Ovary (tissue), 9 donors: ENCODE results near the gene GCGR. TPM values are rescaled to one million over a fixed set of nuclear protein-coding genes. Genes with fewer than 3 reads are reported as not detected.

Experiments
- DNase-seq, 5 donors: peaks; one replicate each; pipeline ENCODE4 v3.0.0-alpha.2; 2019 to 2020
- H3K27ac ChIP-seq, 2 donors: fragments of 200-600 bp; one replicate each; pipeline versions ENCODE4 v1.5.1 to v1.8.0; 2019 to 2022
- H3K27me3 ChIP-seq: fragments of 200-600 bp; one replicate; pipeline ENCODE4 v1.8.0; 2022
- H3K36me3 ChIP-seq: fragments of 200-600 bp; sonication (generic); one replicate; pipeline ENCODE4 v1.5.1; 2019
- H3K4me1 ChIP-seq: one replicate; pipeline ENCODE4 v1.8.1; 2013; ENCODE audit warnings: mild to moderate bottlenecking, moderate library complexity; ENCODE audit not compliant: insufficient read depth
- H3K4me3 ChIP-seq: fragments of 200-600 bp; sonication (generic); one replicate; pipeline ENCODE4 v1.5.1; 2017
- H3K9me3 ChIP-seq, 2 donors: fragments of 200-600 bp in 1 of 2; sonication (generic) in 1 of 2; one replicate each; pipeline versions ENCODE4 v1.5.1 to v1.8.1; 2013 to 2019; ENCODE audit warnings: mild to moderate bottlenecking in 1 of 2, moderate library complexity in 1 of 2
- CTCF ChIP-seq, 3 donors: fragments of 450-650 bp in 2 of 3; fragments of 200-600 bp in 1 of 3; IDR thresholded peaks; one replicate each; pipeline versions ENCODE4 v1.5.1 to v1.8.0; 2016 to 2022; ENCODE audit warnings: antibody characterized with exemption in 3 of 3, mild to moderate bottlenecking in 1 of 3
- EP300 ChIP-seq: sonication (generic); formaldehyde crosslinking; IDR thresholded peaks from one replicate; pipeline ENCODE4 v1.6.1; 2017; ENCODE audit warnings: antibody characterized with exemption
- POLR2A ChIP-seq: fragments of 450-650 bp; IDR thresholded peaks from one replicate; pipeline ENCODE4 v1.6.1; 2017; ENCODE audit warnings: antibody characterized with exemption, mild to moderate bottlenecking, moderate library complexity
- WGBS, 3 donors: extraction: QIAGEN DNeasy Blood & Tissue Kit in 1 of 3; methylation state at CpG; one replicate each; pipeline versions ENCODE4 v1.1.5 to v1.1.7; 2013 to 2017; 5-methylcytosine and 5-hydroxymethylcytosine counted together
- intact Hi-C, 4 donors: fragments of 100-400 bp; cut with DNase I; formaldehyde crosslinking; loops; one replicate each; pipeline versions ENCODE4 v1.11.0 to v1.15.1; 2022 to 2023
- polyA plus RNA-seq, 2 donors: library from polyadenylated mRNA; stranded (reverse); fragments of 200-250 nt in 1 of 2; fragments of 350-450 nt in 1 of 2; fragmentation: Illumina TruSeq in 1 of 2; extraction: RNeasy Lipid Tissue Mini Kit (QIAGEN cat#74804) in 1 of 2; gene quantifications; one replicate each; pipeline ENCODE4 v1.2.3, GENCODE V29; 2013 to 2014
- total RNA-seq, 7 donors: library from RNA; depleted of rRNA in 2 of 7; stranded (reverse); fragments of >200 nt in 2 of 7; fragmentation: NEBNext Ultra II Directional in 3 of 7; extraction: Animal tissue kit (Norgen Biotek cat#: 25700) in 3 of 7; gene quantifications; one replicate each; pipeline versions ENCODE4 v1.1.0 to v1.2.4, GENCODE V29; 2016 to 2023
- donor health status: DM: no; HTN: no; CAD: no; lungs with moderate emphysema.
- donor health status: DM: no; HTN: no; CAD: no.
- donor health status: Bipolar disorder and iron deficiency.
- donor health status: DM: yes; HTN: yes; CAD: no.
- donor health status: DM: no; HTN: no; CAD: no.
- donor health status: DM: yes; HTN: yes; CAD: no.

The GCGR gene
- total and polyA plus RNA-seq, 9 donors: not detected

GRCh38 chr17:81860756-81861568, 57.0 kb downstream of the GCGR start:
- peak; percentile 93 for TF ChIP-seq EP300
- TF ChIP-seq CTCF (IDR thresholded peaks at IDR 0.05): peak; percentile 28 to 62 (median 41)
- peak; percentile 99 for TF ChIP-seq POLR2A
- no peaks in the 10 kb centered on the region for H3K27me3 ChIP-seq
- H3K4me1 ChIP-seq: peaks cover 12% of the 10 kb centered on the region
- peak overlapping the region; percentile 73 for H3K4me3 ChIP-seq
- peak; percentile 99 for DNase-seq
- H3K36me3 ChIP-seq: no peaks in the 10 kb centered on the region
- H3K27ac ChIP-seq: peak overlapping the region; percentile 74 to 94
- H3K9me3 ChIP-seq: no peaks in the 10 kb centered on the region
- WGBS, 3 donors: 0 to 1% (median 0%) methylated on average over 43 to 74 of the region's 74 CpGs
- intact Hi-C loops: no loop called here

- Histone ChIP-seq H3K27ac (no peak overlapping the region), H3K4me1 (peaks cover 14% of the 10 kb centered on the region), H3K27me3 (no peaks in the 10 kb centered on the region), H3K36me3 (no peaks in the 10 kb centered on the region), H3K4me3 (no peak overlapping the region), H3K9me3 (no peaks in the 10 kb centered on the region)
- no peak for DNase-seq
- intact Hi-C loops: no loop called here
- no peak for TF ChIP-seq POLR2A
- no peak for TF ChIP-seq CTCF (IDR thresholded peaks at IDR 0.05)
- TF ChIP-seq EP300: no peak
- 76 to 81% (median 79%) methylated on average over 6 of the region's 6 CpGs for WGBS, 3 donors
These were observed 59.2 kb downstream of the GCGR start for GRCh38 chr17:81863123-81863675.

Other genes with a start within 250 kb of the GCGR start
- gene NPLOC4, start 167.0 kb upstream of the GCGR start, total RNA-seq: 10 to 100 TPM; 24.4 to 76.0 (median 56.3) TPM
- 10 to 100 TPM; 25.4 to 84.8 TPM for gene NPLOC4, start 167.0 kb upstream of the GCGR start, polyA plus RNA-seq
- gene TSPAN10, start 167.0 kb upstream of the GCGR start, total RNA-seq: 1 to 10 TPM in 4 of 7 donors, under 1 TPM in 3; 0.73 to 3.3 (median 1.2) TPM
- 1 to 10 TPM in 1 of 2 donors, under 1 TPM in 1; 0.68 to 1.5 TPM for gene TSPAN10, start 167.0 kb upstream of the GCGR start, polyA plus RNA-seq
- under 1 TPM in 1 of 7 donors, not detected in 6; 0.22 TPM for gene PDE6G, start 147.6 kb upstream of the GCGR start, total RNA-seq
- gene PDE6G, start 147.6 kb upstream of the GCGR start, polyA plus RNA-seq: 1 to 10 TPM in 1 of 2 donors, under 1 TPM in 1; 0.39 to 1.3 TPM
- 10 to 100 TPM; 14.5 to 35.7 (median 20.9) TPM for gene OXLD1, start 137.5 kb upstream of the GCGR start, total RNA-seq
- gene OXLD1, start 137.5 kb upstream of the GCGR start, polyA plus RNA-seq: 10 to 100 TPM in 1 of 2 donors, 1 to 10 TPM in 1; 1.7 to 32.8 TPM
- 10 to 100 TPM in 3 of 7 donors, 1 to 10 TPM in 4; 5.1 to 17.8 (median 9.4) TPM for gene CCDC137, start 137.4 kb upstream of the GCGR start, total RNA-seq
- 10 to 100 TPM in 1 of 2 donors, 1 to 10 TPM in 1; 6.9 to 10.4 TPM for gene CCDC137, start 137.4 kb upstream of the GCGR start, polyA plus RNA-seq
- 10 to 100 TPM; 22.8 to 45.1 (median 31.1) TPM for gene ARL16, start 120.4 kb upstream of the GCGR start, total RNA-seq
- gene ARL16, start 120.4 kb upstream of the GCGR start, polyA plus RNA-seq: 10 to 100 TPM; 29.4 to 55.5 TPM
- gene HGS, start 120.1 kb upstream of the GCGR start, total RNA-seq: 10 to 100 TPM; 39.1 to 91.5 (median 71.7) TPM
- 10 to 100 TPM; 73.4 to 73.9 TPM for gene HGS, start 120.1 kb upstream of the GCGR start, polyA plus RNA-seq
- 10 to 100 TPM; 23.5 to 47.2 (median 39.5) TPM for gene MRPL12, start 100.8 kb upstream of the GCGR start, total RNA-seq
- gene MRPL12, start 100.8 kb upstream of the GCGR start, polyA plus RNA-seq: 10 to 100 TPM; 12.9 to 36.8 TPM
- 1 to 10 TPM; 2.4 to 9.8 (median 7.9) TPM for gene SLC25A10, start 91.9 kb upstream of the GCGR start, total RNA-seq
- 1 to 10 TPM in 1 of 2 donors, under 1 TPM in 1; 0.12 to 8.7 TPM for gene SLC25A10, start 91.9 kb upstream of the GCGR start, polyA plus RNA-seq
- gene MCRIP1, start 29.1 kb downstream of the GCGR start, total RNA-seq: 100 to 1,000 TPM in 3 of 7 donors, 10 to 100 TPM in 4; 81.1 to 135 (median 97.0) TPM
- gene MCRIP1, start 29.1 kb downstream of the GCGR start, polyA plus RNA-seq: 100 to 1,000 TPM in 1 of 2 donors, under 1 TPM in 1; 0.30 to 129 TPM
- not detected for gene PPP1R27, start 30.9 kb downstream of the GCGR start, total RNA-seq
- gene PPP1R27, start 30.9 kb downstream of the GCGR start, polyA plus RNA-seq: under 1 TPM in 1 of 2 donors, not detected in 1; 0.22 TPM
- gene P4HB, start 56.4 kb downstream of the GCGR start, total RNA-seq: 100 to 1,000 TPM; 230 to 435 (median 312) TPM
- 1,000 to 10,000 TPM in 1 of 2 donors, 100 to 1,000 TPM in 1; 222 to 2,080 TPM for gene P4HB, start 56.4 kb downstream of the GCGR start, polyA plus RNA-seq
- 100 to 1,000 TPM in 6 of 7 donors, 10 to 100 TPM in 1; 52.0 to 455 (median 318) TPM for gene ARHGDIA, start 67.2 kb downstream of the GCGR start, total RNA-seq
- gene ARHGDIA, start 67.2 kb downstream of the GCGR start, polyA plus RNA-seq: 100 to 1,000 TPM in 1 of 2 donors, 10 to 100 TPM in 1; 65.8 to 158 TPM
- gene ALYREF, start 87.4 kb downstream of the GCGR start, total RNA-seq: 100 to 1,000 TPM in 1 of 7 donors, 10 to 100 TPM in 6; 27.2 to 160 (median 58.5) TPM
- gene ALYREF, start 87.4 kb downstream of the GCGR start, polyA plus RNA-seq: 10 to 100 TPM; 14.2 to 34.1 TPM
- gene ANAPC11, start 87.6 kb downstream of the GCGR start, total RNA-seq: 100 to 1,000 TPM in 1 of 7 donors, 10 to 100 TPM in 6; 49.4 to 135 (median 81.0) TPM
- 100 to 1,000 TPM in 1 of 2 donors, 1 to 10 TPM in 1; 6.1 to 132 TPM for gene ANAPC11, start 87.6 kb downstream of the GCGR start, polyA plus RNA-seq
- gene NPB, start 98.1 kb downstream of the GCGR start, total RNA-seq: 1 to 10 TPM in 5 of 7 donors, under 1 TPM in 2; 0.67 to 3.1 (median 1.4) TPM
- gene NPB, start 98.1 kb downstream of the GCGR start, polyA plus RNA-seq: 1 to 10 TPM in 1 of 2 donors, under 1 TPM in 1; 0.43 to 1.3 TPM
- 10 to 100 TPM; 12.6 to 71.4 (median 25.7) TPM for gene PCYT2, start 107.2 kb downstream of the GCGR start, total RNA-seq
- gene PCYT2, start 107.2 kb downstream of the GCGR start, polyA plus RNA-seq: 10 to 100 TPM; 20.6 to 29.7 TPM
- 10 to 100 TPM; 12.6 to 17.7 (median 15.5) TPM for gene SIRT7, start 114.0 kb downstream of the GCGR start, total RNA-seq
- 10 to 100 TPM in 1 of 2 donors, 1 to 10 TPM in 1; 3.4 to 15.2 TPM for gene SIRT7, start 114.0 kb downstream of the GCGR start, polyA plus RNA-seq
- 10 to 100 TPM; 10.6 to 21.1 (median 16.3) TPM for gene MAFG, start 123.6 kb downstream of the GCGR start, total RNA-seq
- 10 to 100 TPM in 1 of 2 donors, 1 to 10 TPM in 1; 9.5 to 11.8 TPM for gene MAFG, start 123.6 kb downstream of the GCGR start, polyA plus RNA-seq
- 100 to 1,000 TPM in 1 of 7 donors, 10 to 100 TPM in 2, 1 to 10 TPM in 4; 1.5 to 119 (median 9.4) TPM for gene PYCR1, start 133.2 kb downstream of the GCGR start, total RNA-seq
- 1 to 10 TPM; 6.1 to 8.1 TPM for gene PYCR1, start 133.2 kb downstream of the GCGR start, polyA plus RNA-seq
- gene MYADML2, start 143.1 kb downstream of the GCGR start, total RNA-seq: not detected
- gene MYADML2, start 143.1 kb downstream of the GCGR start, polyA plus RNA-seq: not detected
- gene NOTUM, start 157.0 kb downstream of the GCGR start, total RNA-seq: under 1 TPM in 3 of 7 donors, not detected in 4; 0.20 to 0.36 (median 0.24) TPM
- gene NOTUM, start 157.0 kb downstream of the GCGR start, polyA plus RNA-seq: under 1 TPM in 1 of 2 donors, not detected in 1; 0.05 TPM
- gene ASPSCR1, start 173.5 kb downstream of the GCGR start, total RNA-seq: 10 to 100 TPM; 18.0 to 39.9 (median 25.8) TPM
- gene ASPSCR1, start 173.5 kb downstream of the GCGR start, polyA plus RNA-seq: 10 to 100 TPM in 1 of 2 donors, 1 to 10 TPM in 1; 1.6 to 24.3 TPM
- 10 to 100 TPM; 27.5 to 59.7 (median 35.3) TPM for gene CENPX, start 218.7 kb downstream of the GCGR start, total RNA-seq
- 10 to 100 TPM in 1 of 2 donors, 1 to 10 TPM in 1; 3.3 to 68.8 TPM for gene CENPX, start 218.7 kb downstream of the GCGR start, polyA plus RNA-seq
- 10 to 100 TPM in 1 of 7 donors, 1 to 10 TPM in 6; 3.5 to 16.4 (median 7.1) TPM for gene LRRC45, start 219.2 kb downstream of the GCGR start, total RNA-seq
- gene LRRC45, start 219.2 kb downstream of the GCGR start, polyA plus RNA-seq: 1 to 10 TPM in 1 of 2 donors, under 1 TPM in 1; 0.67 to 8.0 TPM
- gene RAC3, start 227.5 kb downstream of the GCGR start, total RNA-seq: 1 to 10 TPM; 1.2 to 7.8 (median 3.3) TPM
- gene RAC3, start 227.5 kb downstream of the GCGR start, polyA plus RNA-seq: 1 to 10 TPM in 1 of 2 donors, under 1 TPM in 1; 0.40 to 5.8 TPM
- 100 to 1,000 TPM in 6 of 7 donors, 10 to 100 TPM in 1; 87.6 to 217 (median 131) TPM for gene DCXR, start 233.5 kb downstream of the GCGR start, total RNA-seq
- 100 to 1,000 TPM in 1 of 2 donors, 10 to 100 TPM in 1; 16.7 to 144 TPM for gene DCXR, start 233.5 kb downstream of the GCGR start, polyA plus RNA-seq
- 10 to 100 TPM; 33.3 to 53.0 (median 44.7) TPM for gene RFNG, start 247.7 kb downstream of the GCGR start, total RNA-seq
- 10 to 100 TPM; 20.9 to 61.3 TPM for gene RFNG, start 247.7 kb downstream of the GCGR start, polyA plus RNA-seq
- gene GPS1, start 247.7 kb downstream of the GCGR start, total RNA-seq: 10 to 100 TPM; 48.8 to 96.2 (median 80.1) TPM
- 10 to 100 TPM; 12.4 to 77.8 TPM for gene GPS1, start 247.7 kb downstream of the GCGR start, polyA plus RNA-seq